A673 (cell line): ENCODE data around the gene KPNA5. TPM values are rescaled to one million over a fixed set of nuclear protein-coding genes. Genes with fewer than 3 reads are reported as not detected.

Experiments used
- BruUV-seq: library from RNA; stranded (reverse); fragments of 400-500 nt; replicated peaks from 2 replicates; lab custom pipeline; 2021; lab: Mats Ljungman, UMichigan
- CTCF ChIA-PET: fragments of 300-600 bp; sonication (Branson Sonifier 250); formaldehyde crosslinking; loops from one replicate; lab custom pipeline; 2022; ENCODE audit warnings: antibody characterized with exemption; lab: Charles Lee
- POLR2A ChIA-PET: fragments of 300-600 bp; sonication (Branson Sonifier 250); formaldehyde crosslinking; loops from one replicate; lab custom pipeline; 2022; ENCODE audit warnings: antibody characterized with exemption; ENCODE audit not compliant: low non-redundant PET; lab: Charles Lee
- DNase-seq: peaks from one replicate; pipeline ENCODE4 v3.0.0-alpha.2; 2015; ENCODE audit warnings: low spot score
- H3K27ac ChIP-seq: fragments of 200-600 bp; sonication (generic); 2 replicates; pipeline ENCODE4 v1.5.1; 2016; ENCODE audit warnings: mixed run types, low read depth, mild to moderate bottlenecking, mixed read lengths, antibody characterized with exemption, low read length; ENCODE audit not compliant: poor library complexity, severe bottlenecking
- H3K27me3 ChIP-seq: fragments of 200-600 bp; sonication (generic); replicated peaks from 2 replicates; pipeline ENCODE4 v1.6.1; 2017; ENCODE audit warnings: mixed run types, low read depth, mild to moderate bottlenecking, mixed read lengths, antibody characterized with exemption, low read length; ENCODE audit not compliant: insufficient read depth, poor library complexity
- H3K36me3 ChIP-seq: fragments of 200-600 bp; sonication (generic); 2 replicates; pipeline ENCODE4 v1.6.1; 2016; ENCODE audit warnings: mixed run types, mild to moderate bottlenecking, mixed read lengths, antibody characterized with exemption, low read length; ENCODE audit not compliant: insufficient read depth, poor library complexity, severe bottlenecking
- H3K4me1 ChIP-seq: fragments of 200-600 bp; sonication (generic); 2 replicates; pipeline ENCODE4 v1.6.1; 2017; ENCODE audit warnings: mixed run types, mild to moderate bottlenecking, mixed read lengths, antibody characterized with exemption, low read length; ENCODE audit not compliant: insufficient read depth, poor library complexity, severe bottlenecking
- H3K4me3 ChIP-seq: fragments of 200-600 bp; sonication (generic); 2 replicates; pipeline ENCODE4 v1.5.1; 2016; ENCODE audit warnings: low read depth, mixed run types, mild to moderate bottlenecking, mixed read lengths, low read length; ENCODE audit not compliant: poor library complexity, severe bottlenecking
- H3K9me3 ChIP-seq: fragments of 200-600 bp; sonication (generic); 2 replicates; pipeline ENCODE4 v1.6.1; 2016; ENCODE audit warnings: mixed run types, low read depth, mild to moderate bottlenecking, mixed read lengths, antibody characterized with exemption, low read length; ENCODE audit not compliant: poor library complexity, severe bottlenecking
- CTCF ChIP-seq: fragments of 300-800, 200-600 bp; sonication (generic); conservative IDR thresholded peaks from 2 replicates; pipeline ENCODE4 v1.5.1; 2017; ENCODE audit warnings: low read depth, mild to moderate bottlenecking, antibody characterized with exemption, low read length, moderate library complexity, mixed read lengths
- EZH2 ChIP-seq: fragments of 200-600 bp; sonication (generic); IDR thresholded peaks from 2 replicates; pipeline ENCODE4 v1.6.1; 2017; ENCODE audit warnings: borderline replicate concordance, low read depth, mild to moderate bottlenecking, mixed read lengths, antibody characterized with exemption, low read length; ENCODE audit not compliant: poor library complexity, severe bottlenecking
- intact Hi-C: fragments of 100-400 bp; cut with micrococcal nuclease; formaldehyde crosslinking; loops from one replicate; pipeline ENCODE4 v1.10.0; 2022; ENCODE audit not compliant: unreplicated experiment
- total RNA-seq: library from RNA; stranded (reverse); gene quantifications from 2 replicates; pipeline ENCODE4 v1.2.3, GENCODE V29; 2021

KPNA5 gene
- total RNA-seq, 1 experiment from 2014 or later, result 19.4 TPM

GRCh38 chr6:116761779-116762178 lies 80.8 kb downstream of the KPNA5 start:
- ChIA-PET POLR2A (no interaction called here), CTCF (no interaction called here)
- BruUV-seq, result no TSS peak
- Histone ChIP-seq H3K27me3 (no peaks in the 10 kb centered on the region), H3K9me3 (no peaks in the 10 kb centered on the region), H3K36me3 (no peaks in the 10 kb centered on the region), H3K4me1 (peaks cover 8% of the 10 kb centered on the region), H3K4me3 (no peak overlapping the region), H3K27ac (no peak overlapping the region)
- intact Hi-C loops, result no loop called here
- DNase-seq, result no peak
- TF ChIP-seq CTCF, result no peak
- TF ChIP-seq EZH2, result no peak

GRCh38 chr6:116762235-116762634 lies 81.2 kb downstream of the KPNA5 start:
- H3K27me3 ChIP-seq, result no peaks in the 10 kb centered on the region
- POLR2A ChIA-PET, result no interaction called here

GRCh38 chr6:116763048-116763447 lies 82.0 kb downstream of the KPNA5 start:
- Histone ChIP-seq H3K36me3 (no peaks in the 10 kb centered on the region), H3K4me3 (no peak overlapping the region), H3K9me3 (no peaks in the 10 kb centered on the region), H3K27me3 (no peaks in the 10 kb centered on the region), H3K4me1 (peaks cover 8% of the 10 kb centered on the region), H3K27ac (no peak overlapping the region)
- intact Hi-C loops, result no loop called here
- ChIA-PET CTCF (no interaction called here), POLR2A (interaction anchor here (0.6 kb wide), 1 partner anchor 140 kb away, joined by 3 read pairs; no protein-coding TSS in a partner anchor)
- no TSS peak for BruUV-seq
- no peak for DNase-seq
- TF ChIP-seq CTCF (no peak), EZH2 (no peak)

More at GRCh38 chr6:116762235-116762634, 81.2 kb downstream of the KPNA5 start:
- Histone ChIP-seq H3K36me3 (no peaks in the 10 kb centered on the region), H3K9me3 (no peaks in the 10 kb centered on the region), H3K27ac (no peak overlapping the region), H3K4me1 (peaks cover 8% of the 10 kb centered on the region), H3K4me3 (no peak overlapping the region)
- no peak for DNase-seq
- TF ChIP-seq CTCF (no peak), EZH2 (no peak)
- intact Hi-C loops, result no loop called here
- no TSS peak for BruUV-seq
- CTCF ChIA-PET, result no interaction called here
